IPS DF 19.7 (cell line): ENCODE measurements around the gene NAT9.

Source experiments
- DNase-seq: peaks from one replicate; pipeline ENCODE4 v3.0.0-alpha.2; 2013; ENCODE audit warnings: low read depth, low spot score

The NAT9 gene

GRCh38 chr17:74805591-74805991 is 29.4 kb upstream of the NAT9 start:
- DNase-seq, result no peak

- no peak for DNase-seq
These were observed 28.5 kb upstream of the NAT9 start for GRCh38 chr17:74804683-74805082.

GRCh38 chr17:74803971-74804370 is 27.8 kb upstream of the NAT9 start:
- DNase-seq, result no peak

GRCh38 chr17:74803388-74803930 is 27.3 kb upstream of the NAT9 start:
- DNase-seq, result no peak

- DNase-seq, result no peak
These were observed 25.8 kb upstream of the NAT9 start for GRCh38 chr17:74801896-74802295.

- no peak for DNase-seq
These were observed 24.4 kb upstream of the NAT9 start for GRCh38 chr17:74800531-74800930.

GRCh38 chr17:74799097-74799496 is 23.0 kb upstream of the NAT9 start:
- DNase-seq, result no peak

- no peak for DNase-seq
These were observed 22.1 kb upstream of the NAT9 start for GRCh38 chr17:74798239-74798707.

- DNase-seq, result no peak
These were observed 21.7 kb upstream of the NAT9 start for GRCh38 chr17:74797824-74798223.

GRCh38 chr17:74796866-74797265 is 20.7 kb upstream of the NAT9 start:
- no peak for DNase-seq

GRCh38 chr17:74796211-74796610 is 20.1 kb upstream of the NAT9 start:
- no peak for DNase-seq

GRCh38 chr17:74795327-74796020 is 19.3 kb upstream of the NAT9 start:
- no peak for DNase-seq

GRCh38 chr17:74792586-74793105 is 16.5 kb upstream of the NAT9 start:
- DNase-seq, result no peak

- no peak for DNase-seq
These were observed 14.3 kb upstream of the NAT9 start for GRCh38 chr17:74790161-74791058.

GRCh38 chr17:74786431-74787055 is 10.4 kb upstream of the NAT9 start:
- no peak for DNase-seq

- DNase-seq, result no peak
These were observed 9.8 kb upstream of the NAT9 start for GRCh38 chr17:74785981-74786360.

- DNase-seq, result no peak
These were observed 9.2 kb upstream of the NAT9 start for GRCh38 chr17:74785096-74785980.

GRCh38 chr17:74784125-74784810 is 8.1 kb upstream of the NAT9 start:
- DNase-seq, result no peak

- DNase-seq, result no peak
These were observed 6.4 kb upstream of the NAT9 start for GRCh38 chr17:74782571-74782970.
